SHP77 treated with DMSO at 0.1 percent for 48 hours (cell line): Measurements from ENCODE around the gene ARF5.

Source experiments
- DNase-seq: peaks from one replicate; lab custom pipeline; 2025; lab: John Stamatoyannopoulos, UW

ARF5 gene

DNA sequence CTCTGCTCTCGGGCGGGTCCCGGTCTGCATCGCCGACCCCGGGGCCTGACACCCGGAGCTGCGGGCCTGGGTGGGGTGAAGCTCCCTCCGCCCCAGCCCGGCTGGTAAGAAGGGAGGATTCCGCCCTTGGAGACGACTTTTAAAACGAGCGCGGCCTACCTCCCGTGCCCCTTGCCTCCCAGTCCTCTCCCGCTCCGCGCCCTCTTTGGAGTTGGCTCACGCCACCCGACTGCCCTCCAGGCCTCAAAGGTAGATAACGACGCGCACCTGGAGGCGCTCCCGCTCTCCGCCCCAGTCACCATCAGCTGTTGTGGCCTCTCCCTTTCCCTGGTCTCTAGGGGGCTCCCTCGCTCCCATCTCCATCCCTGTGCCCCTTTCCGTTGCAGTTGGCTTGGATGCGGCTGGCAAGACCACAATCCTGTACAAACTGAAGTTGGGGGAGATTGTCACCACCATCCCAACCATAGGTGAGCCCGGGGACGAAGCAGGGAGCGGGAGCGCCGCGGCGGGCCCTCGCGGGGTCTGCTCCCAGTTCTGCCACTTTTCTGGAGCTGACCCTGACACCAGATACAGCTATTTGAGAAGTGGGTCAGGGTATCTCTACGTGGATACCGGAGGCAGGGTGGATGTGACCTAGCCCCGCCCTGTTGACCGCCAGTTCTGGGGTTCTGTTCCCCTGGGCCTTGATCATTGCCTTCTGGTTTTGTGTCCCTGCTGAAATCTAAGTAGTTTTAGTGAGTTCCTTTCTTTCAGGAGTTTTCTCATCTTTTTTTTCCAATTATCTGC lies 679 bp downstream of the ARF5 start:
- DNase-seq: no peak

DNA sequence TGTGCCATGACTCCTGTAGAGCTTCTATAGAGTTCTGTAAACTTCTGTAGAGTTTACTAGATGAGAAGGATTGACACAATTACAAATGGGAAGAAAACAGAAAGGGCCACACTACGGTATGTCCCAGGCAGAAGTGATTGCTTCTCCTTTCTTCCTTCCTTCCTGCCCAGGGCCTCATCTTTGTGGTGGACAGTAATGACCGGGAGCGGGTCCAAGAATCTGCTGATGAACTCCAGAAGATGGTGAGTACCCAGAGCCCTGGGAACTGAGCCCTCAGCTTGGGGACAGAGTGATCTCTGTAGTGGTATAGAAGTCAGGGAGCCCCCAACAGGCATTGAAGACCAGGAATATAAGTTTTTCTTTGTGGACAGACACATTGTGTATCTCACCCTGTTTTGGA lies 1.7 kb downstream of the ARF5 start:
- no peak for DNase-seq

DNA sequence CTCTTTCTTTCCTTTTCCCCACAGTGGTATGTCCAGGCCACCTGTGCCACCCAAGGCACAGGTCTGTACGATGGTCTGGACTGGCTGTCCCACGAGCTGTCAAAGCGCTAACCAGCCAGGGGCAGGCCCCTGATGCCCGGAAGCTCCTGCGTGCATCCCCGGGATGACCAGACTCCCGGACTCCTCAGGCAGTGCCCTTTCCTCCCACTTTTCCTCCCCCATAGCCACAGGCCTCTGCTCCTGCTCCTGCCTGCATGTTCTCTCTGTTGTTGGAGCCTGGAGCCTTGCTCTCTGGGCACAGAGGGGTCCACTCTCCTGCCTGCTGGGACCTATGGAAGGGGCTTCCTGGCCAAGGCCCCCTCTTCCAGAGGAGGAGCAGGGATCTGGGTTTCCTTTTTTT lies 3.0 kb downstream of the ARF5 start:
- DNase-seq: no peak

DNA sequence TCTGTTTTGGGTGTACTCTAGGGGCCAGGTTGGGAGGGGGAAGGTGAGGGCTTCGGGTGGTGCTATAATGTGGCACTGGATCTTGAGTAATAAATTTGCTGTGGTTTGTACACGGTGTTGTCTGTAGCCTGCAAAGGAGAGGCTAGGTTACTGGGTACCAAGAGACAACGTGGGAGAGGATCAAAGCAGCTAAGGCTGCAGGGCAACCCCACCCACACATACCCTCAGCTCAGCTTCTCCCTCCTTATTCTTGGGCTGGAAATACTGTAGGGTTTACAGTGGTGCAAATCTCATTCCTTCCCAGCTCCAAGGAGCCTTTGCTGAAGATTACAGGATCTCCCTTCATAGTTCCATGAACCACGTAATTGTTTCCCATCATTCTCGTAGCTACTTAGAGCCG lies 3.4 kb downstream of the ARF5 start:
- no peak for DNase-seq

DNA sequence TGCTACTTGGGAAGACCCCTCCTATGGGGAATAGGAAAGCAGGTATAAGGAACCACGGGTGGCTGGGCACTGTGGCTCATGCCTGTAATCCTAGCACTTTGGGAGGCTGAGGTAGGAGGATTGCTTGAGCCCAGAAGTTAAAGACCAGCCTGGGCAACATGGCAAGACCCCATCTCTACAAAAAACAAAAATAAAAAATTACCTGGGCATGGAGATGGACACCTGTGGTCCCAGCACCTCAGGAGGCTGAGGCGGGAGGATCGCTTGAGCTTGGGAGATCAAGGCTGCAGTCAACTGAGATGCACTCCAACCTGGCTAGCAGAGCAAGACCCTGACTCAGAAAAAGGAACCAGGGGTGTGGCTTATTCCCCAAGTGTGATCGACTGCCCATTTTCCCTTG lies 4.3 kb downstream of the ARF5 start:
- DNase-seq: no peak

DNA sequence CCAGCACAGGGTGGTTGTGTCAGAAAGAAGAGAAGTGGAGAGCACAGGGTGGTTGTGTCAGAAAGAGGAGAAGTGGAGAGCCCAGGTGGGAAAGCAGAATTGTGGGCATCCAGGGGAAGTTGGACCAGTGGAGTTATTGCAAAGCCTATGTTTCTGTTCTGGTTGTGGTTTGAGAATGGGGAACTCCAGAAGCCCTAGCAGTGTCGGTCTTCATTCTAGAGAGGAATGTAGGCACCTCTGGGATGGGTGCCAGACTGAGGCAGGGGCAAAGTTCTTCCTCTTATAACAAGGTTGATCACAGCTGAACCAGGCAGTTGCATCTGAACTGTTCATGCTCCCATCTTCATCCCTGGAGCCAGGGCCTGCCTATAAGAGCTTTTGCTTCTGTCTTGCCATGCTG lies 6.3 kb downstream of the ARF5 start:
- DNase-seq: no peak

DNA sequence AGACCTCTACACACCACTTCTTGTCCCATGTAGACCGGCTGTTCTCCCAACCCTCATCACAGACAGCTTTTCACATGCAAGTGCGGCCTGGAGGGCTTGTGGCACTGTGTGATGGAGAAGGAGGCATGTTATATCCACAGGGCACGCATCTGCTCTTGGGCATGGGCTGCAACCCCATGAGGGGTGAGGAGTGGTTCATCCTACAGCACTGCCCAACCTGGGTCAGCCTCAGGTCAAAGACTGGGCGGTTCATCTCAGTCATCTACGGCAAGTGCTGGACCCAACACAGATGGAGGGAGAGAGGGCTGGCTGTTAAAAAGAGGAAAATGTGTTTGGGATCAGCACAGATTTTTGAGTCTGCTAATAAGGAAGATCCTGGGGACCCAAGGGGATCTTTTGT lies 7.5 kb downstream of the ARF5 start:
- no peak for DNase-seq

DNA sequence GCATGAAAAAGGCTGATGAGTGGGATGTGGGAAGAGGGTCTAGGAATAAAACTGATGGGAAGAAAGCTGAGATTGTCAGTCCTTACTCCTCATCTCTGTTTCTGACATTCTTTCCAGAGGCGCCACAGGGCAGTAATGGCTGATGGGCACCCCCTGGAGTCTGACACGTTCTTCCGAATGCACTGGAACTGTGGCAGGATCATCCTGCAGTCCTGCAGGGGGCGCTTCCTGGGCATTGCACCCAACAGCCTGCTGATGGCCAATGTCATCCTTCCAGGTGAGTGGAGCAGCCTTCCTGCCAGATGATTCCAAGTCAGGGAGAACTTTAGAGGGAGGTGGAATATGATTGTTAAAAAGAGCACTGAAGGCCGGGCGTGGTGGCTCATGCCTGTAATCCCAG lies 10.1 kb downstream of the ARF5 start:
- DNase-seq: no peak

DNA sequence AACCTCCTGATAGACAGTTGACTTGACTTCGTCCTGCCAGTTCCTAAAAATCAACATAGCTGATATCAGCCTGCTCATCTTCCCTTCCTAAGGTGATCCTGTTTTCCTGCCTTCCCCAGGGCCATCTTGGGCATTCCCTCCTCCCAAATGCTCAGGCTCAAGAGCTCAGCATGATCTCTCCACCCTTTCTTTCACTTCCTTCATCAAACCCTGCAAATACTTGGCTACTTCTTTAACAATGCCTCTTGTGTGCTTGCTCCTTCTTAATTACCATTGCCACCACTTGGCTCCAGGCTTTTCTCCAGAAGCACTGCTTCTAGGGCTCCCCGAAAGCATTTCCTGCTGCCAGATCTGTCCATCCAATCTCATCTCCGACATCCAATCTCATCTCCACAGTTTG lies 12.7 kb downstream of the ARF5 start:
- DNase-seq: no peak

DNA sequence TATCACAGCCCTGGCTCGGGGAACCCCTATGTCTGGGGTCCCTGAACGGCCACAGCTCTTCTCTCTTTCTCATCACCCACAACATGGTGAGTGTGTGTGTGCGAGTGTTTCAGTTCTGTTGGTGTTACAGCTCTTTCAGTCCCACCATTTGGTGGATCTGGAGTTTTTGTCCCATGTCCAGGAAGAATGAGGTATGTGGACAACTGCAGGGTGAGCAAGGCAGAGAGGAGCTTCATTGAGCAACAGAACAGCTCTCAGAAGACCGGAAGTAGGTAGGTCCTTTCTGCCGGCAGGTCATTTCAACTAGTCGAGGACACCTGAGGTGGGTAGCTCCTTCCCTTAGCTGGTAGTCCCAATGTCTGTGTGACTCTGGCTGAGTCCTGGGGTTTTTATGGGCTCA lies 20.2 kb downstream of the ARF5 start:
- no peak for DNase-seq

DNA sequence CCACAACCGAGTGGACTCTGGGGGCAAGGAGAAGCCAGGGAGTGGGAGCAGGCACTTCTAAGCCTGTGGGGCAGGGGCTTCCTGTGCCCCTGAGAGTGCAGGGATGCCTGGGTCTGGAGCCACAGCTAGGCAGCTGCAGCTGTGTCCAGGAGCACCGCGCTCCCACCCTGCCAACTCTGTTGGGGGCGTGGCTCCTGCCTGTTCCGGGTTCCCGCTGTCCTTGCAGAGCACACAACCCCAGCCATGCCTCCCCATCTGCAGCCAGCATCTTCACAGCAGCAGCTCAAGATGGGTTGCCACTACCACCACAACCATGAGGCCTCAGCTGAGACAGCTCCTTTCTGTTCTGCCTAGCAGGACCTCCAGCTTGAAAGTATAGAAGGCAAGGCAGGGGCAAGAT lies 21.1 kb downstream of the ARF5 start:
- DNase-seq: no peak

DNA sequence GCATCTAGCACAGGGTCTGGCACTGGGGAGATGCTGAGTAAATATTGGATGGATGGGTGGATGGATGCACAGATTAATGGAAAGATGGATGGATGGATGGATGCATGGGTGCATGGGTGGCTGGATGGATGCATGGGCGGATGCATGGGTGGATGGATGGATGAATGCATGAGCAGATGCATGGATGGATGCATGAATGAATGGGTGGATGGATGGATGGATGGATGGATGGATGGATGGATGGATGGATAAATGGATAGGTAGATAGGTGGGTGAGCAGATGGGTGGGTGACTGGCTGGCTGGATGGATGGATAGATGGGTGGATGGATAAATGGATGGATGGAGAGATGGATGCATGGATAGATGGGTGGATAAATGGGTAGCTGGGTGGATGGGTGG lies 24.1 kb downstream of the ARF5 start:
- DNase-seq: no peak

DNA sequence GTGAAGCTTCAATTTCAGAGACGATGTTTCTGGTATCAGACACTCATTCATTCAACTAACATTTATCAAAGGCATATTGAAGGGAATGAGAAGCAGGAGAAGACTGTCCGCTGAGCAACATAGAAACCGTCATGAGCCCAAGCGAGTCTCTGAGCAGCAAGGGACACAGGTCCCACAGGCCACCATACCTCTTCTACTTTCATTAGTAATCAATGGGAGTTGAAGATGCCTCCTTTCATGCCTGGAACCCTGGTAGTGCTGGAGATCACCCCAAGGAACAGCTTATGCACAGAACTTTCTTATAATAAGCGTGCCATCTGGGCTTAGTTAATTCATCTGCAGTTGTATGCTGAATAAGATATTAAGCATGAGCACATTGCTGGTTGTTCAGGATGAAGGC lies 28.5 kb downstream of the ARF5 start:
- DNase-seq: no peak

DNA sequence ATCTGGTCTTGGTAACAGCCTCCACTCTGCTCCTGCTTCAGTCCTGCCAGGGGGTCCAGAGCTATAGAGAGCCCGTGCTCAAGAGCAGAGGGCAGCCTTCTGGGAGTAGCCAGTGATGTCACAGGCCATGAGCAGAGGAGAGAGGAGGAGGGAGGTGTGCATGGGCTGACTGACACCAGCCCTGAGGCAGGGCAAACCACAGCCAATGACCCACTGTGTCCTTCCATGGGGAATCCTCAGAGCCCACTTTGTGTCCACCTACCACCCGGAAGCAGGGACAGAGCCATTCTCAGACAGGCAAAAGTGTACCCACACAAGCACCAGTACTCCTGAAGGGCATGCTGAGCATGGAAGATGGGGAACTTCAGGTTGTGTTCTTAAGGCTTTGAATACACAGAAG lies 29.8 kb downstream of the ARF5 start, which contains the start of gene PAX4:
Gene PAX4, minus strand, starts transcription at position 101 of the 400 bp plus-strand sequence. CDS start 2,214 bp downstream, outside the sequence.
- no peak for DNase-seq

DNA sequence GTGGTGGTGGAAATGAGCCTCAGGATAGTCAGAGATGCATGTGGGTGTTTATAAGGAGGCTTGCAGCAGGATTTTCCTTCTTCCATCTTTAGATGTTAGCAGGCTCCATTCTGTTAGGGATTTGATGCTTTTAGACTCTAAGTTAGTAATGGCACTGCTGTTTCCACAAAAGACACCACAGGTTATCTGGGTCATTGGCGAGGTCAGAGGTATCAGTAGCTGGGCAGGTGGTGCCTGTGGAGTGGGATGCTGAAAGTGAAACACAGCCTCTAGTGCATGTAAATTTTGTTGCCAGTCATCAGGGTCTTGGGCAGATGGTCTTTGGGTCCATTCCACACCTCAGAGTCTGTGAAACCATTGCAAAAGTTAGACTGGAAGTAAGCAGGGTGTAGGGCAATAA lies 30.6 kb downstream of the ARF5 start:
- no peak for DNase-seq

DNA sequence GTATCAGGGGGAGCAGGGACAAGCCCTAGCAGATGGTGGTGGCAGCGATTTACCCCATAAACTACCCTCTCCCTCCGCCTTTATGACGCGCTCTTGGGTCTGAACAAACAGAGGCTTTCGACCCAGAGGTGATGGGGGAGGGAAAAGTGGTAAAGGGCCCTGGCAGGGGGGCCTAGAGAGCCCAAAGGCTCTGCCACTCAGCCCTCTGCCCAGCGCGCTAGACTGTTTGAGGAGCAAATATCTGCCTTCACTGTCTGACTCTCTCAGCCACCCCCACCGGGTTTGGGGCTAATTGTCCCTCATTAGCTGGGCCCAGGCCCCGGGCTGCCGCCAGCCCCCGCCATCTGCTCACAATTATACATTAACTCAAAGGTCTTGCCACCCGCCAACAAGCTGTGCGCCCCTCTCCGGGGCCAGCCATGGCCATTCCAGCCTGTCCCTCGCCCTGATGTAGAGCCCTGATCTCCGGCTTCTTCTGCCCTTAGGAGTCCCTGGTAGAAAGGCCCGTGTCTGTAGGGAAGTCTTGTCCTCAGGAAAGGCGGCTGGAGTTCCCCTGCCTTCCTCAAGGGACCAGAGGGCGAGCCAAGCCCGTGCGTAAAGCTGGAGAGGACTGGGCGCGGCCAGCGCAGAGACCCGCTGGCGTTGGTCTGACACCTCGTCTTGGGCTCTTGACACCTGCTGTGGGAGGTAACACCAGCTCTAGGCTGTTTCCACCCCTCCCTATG lies 31.6 kb downstream of the ARF5 start:
- no peak for DNase-seq

DNA sequence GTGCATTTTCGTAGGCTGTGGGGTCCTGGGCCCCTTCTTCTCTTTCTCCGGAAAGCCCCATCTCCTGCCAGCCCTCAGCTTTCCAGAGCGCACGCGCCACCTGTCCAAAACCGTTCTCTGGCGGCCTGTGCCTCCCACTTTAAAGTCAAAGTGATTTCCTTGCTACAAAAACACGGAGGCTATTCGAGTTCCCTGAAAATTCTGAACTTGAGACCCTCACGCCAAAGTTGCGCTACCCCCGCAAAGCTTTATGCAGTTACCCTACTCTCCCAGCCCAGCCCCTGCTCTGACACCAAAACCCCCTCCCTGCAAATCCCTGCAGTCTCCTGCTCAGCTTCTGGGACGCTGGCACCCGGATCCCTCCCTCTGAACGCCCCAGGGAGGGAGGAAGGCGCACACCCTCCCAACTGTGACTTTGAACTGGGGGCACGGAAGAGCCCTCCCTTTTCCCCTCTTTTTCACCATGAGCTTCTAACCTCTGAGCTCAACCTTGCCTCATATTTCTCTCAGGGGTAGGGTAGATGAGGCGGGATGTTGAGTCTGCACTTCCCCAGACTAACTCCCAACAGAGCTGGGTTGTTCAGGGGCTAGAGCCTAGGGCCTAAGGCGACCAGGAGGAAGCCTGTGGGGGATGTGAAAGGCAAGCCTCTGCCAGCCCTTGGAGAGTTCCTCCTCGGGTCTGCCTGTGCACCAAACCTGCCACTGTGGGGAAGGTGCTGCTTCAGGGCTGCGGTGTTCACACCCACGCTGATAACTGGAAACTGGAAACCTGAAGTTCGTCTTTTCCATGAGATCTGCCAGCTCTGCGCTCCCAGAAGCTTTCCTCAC lies 32.4 kb downstream of the ARF5 start:
- DNase-seq: no peak

DNA sequence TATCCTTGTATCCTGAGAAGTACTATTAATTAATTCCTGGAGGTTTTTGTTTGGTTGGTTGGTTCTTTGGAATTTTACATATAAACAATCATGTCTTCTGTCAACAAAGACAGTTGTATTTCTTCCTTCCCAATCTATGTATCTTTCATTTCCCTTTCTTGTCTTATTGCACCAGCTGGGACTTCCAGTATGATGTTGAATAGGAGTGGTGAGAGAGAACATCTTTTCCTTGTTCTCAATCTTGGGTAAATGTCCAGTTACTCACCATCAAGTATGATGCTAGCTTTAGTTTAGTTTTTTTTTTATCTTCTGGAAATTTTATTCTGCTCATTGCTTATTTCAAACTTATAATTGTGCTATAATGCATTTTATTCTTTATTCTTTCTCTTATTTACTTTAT lies 37.1 kb downstream of the ARF5 start:
- DNase-seq: no peak

DNA sequence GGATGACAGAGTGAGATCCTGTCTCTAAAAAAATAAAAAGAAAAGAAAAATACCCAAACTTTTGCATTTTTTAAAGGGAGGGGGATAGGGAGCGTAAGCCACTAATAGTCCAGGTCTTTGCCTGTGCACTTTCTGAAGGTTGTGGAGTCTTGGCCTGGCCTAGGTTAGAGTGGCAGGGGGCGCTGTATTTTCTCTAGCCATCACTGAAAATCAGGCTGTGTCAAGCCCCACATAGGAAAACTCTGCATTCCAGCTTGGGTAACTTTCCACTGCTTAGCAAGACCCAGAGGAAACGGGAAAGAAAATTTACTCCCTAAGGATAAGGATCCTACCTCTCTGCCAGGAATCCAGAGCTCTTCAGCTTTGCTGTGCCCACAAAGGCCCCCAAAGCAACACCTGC lies 40.2 kb downstream of the ARF5 start:
- DNase-seq: no peak

DNA sequence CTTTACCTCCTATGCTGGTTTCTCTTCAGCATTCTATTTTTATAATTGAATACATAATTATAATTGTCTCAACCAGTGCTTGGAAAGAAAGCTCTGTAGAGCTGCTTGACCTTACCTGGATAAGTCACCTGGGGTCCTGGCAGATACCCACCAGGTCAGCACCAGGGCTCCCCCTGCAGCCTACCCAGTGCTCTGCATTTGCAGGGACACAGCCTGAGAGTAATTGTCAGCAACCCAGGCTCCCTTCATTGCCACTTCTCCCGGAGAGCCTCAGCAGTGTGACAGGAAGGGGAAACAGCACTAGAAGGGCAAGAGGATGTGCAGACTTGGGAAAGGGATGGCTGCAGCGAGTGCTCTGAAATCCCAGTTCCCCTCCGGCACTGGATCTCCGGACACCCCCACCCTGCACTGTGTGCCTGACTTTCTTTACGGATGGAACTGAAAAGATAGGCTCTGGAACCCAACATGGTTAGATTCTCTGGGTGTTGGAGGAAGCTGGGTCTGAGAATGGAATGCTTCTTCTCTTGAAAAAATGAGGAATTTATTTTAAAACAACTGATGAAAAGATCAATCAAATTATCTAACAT lies 41.1 kb downstream of the ARF5 start:
- no peak for DNase-seq

DNA sequence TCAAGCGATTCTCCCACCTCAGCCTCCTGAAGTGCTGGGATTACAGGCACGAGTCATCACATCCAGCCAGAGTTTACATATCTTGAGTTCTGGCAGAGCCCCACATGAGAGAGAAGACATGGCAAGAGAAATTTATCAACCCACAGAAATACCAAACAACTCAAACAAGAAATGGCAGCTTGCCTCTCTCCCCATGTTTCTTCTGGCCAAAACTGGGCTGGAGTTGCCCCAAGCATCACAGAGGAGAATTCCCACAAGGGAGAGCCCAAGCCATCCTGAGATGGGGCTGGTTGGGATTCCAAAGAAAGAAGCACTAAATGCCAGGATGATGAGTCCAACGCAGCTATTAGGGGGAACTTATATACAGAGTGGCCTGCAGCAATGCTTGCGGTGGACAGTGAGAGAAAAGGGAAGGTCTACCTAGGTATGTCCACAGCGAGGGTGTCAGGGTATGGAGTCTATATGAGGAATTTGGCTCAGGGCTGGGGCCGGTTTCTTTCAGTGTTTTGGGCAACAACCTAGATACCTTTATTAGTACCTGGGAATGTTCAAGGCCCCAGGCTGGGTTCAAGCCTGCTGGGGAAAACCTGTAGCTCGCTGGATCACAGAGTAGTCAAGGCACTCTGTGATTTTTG lies 44.2 kb downstream of the ARF5 start:
- no peak for DNase-seq
